ENCODE measurements around the gene MYORG. TPM values are rescaled to one million over a fixed set of nuclear protein-coding genes. Genes with fewer than 3 reads are reported as not detected.

Gene MYORG
- total RNA-seq, 1 experiment from 2014 or later: 5.6 TPM

GRCh38 chr9:34398875-34399274, 22.2 kb upstream of the MYORG start:
- Histone ChIP-seq H4K91ac (ENCODE audit: insufficient read length, low read depth, low read length) (no peak overlapping the region), H3K9me3 (ENCODE audit: control insufficient read depth, low read depth, low read length) (no peaks in the 10 kb centered on the region), H3K79me2 (ENCODE audit: insufficient read depth, low read length) (no peaks in the 10 kb centered on the region), H3K4ac (ENCODE audit: low read depth, low read length) (no peak overlapping the region), H3K4me2 (ENCODE audit: insufficient read depth, insufficient read length, low read length) (no peak overlapping the region), H2BK12ac (ENCODE audit: insufficient read length, low read depth, low read length) (no peak overlapping the region), H3K27me3 (ENCODE audit: insufficient read depth, low read length) (no peaks in the 10 kb centered on the region), H3K27ac (ENCODE audit: insufficient read length, low read depth, low read length) (no peak overlapping the region), H3K4me1 (ENCODE audit: insufficient read depth, low read length) (no peaks in the 10 kb centered on the region), H2AFZ (ENCODE audit: low read length) (no peak overlapping the region), H3K79me1 (ENCODE audit: insufficient read depth, low read depth, low read length, poor library complexity, severe bottlenecking) (no peaks in the 10 kb centered on the region), H3K23ac (ENCODE audit: insufficient read length, low read depth, low read length) (no peak overlapping the region), H2BK15ac (ENCODE audit: low read depth, low read length) (no peak overlapping the region), H2BK5ac (ENCODE audit: insufficient read length, low read length) (no peak overlapping the region), H3K23me2 (ENCODE audit: insufficient read length, low read depth, low read length, poor library complexity, severe bottlenecking) (no peaks in the 10 kb centered on the region), H3T11ph (ENCODE audit: low read length) (no peak overlapping the region), H2BK20ac (ENCODE audit: low read depth, low read length, poor library complexity, severe bottlenecking) (no peak overlapping the region), H4K8ac (replicated peaks; ENCODE audit: insufficient read length, low read depth, low read length) (no peak overlapping the region), H3K14ac (ENCODE audit: insufficient read depth, low read length) (no peak overlapping the region), H4K5ac (ENCODE audit: insufficient read length, low read depth, low read length) (no peak overlapping the region), H2AK5ac (ENCODE audit: insufficient read length, low read length) (no peak overlapping the region), H3K9ac (ENCODE audit: extremely low read depth, insufficient read length, low read length) (no peak overlapping the region), H4K20me1 (ENCODE audit: control insufficient read depth, insufficient read depth, insufficient read length) (no peaks in the 10 kb centered on the region), H3K56ac (ENCODE audit: insufficient read length, low read depth, low read length) (no peak overlapping the region), H3K18ac (ENCODE audit: insufficient read length, low read depth, low read length) (no peak overlapping the region), H2BK120ac (ENCODE audit: low read depth, low read length, poor library complexity, severe bottlenecking) (no peak overlapping the region)
- Mint-ChIP-seq H3K4me3 (no peak overlapping the region), H3K9me3 (no peaks in the 10 kb centered on the region), H3K27ac (no peak overlapping the region), H3K4me1 (no peaks in the 10 kb centered on the region), H3K27me3 (ENCODE audit: low read depth) (no peaks in the 10 kb centered on the region), H3K36me3 (ENCODE audit: insufficient read depth in 1 of 3, low read depth in 3 of 3) (no peaks in the 10 kb centered on the region; a peak in 1 of 7 replicates)
- WGBS (ENCODE audit: extremely low coverage, insufficient read length, low lambda C conversion rate): no CpG with 5 or more reads among the region's 1 CpG
- TF ChIP-seq CTCF (conservative IDR thresholded peaks at IDR 0.05): no peak
- no peak for DNase-seq

Measured in H9 (cell line).